22Rv1 (cell line): ENCODE measurements around the gene SLC1A1.

ENCODE experiments used
- ZFX ChIP-seq: fragments of 450-650 bp; IDR thresholded peaks from 2 replicates; pipeline ENCODE4 v1.6.1; 2017; ENCODE audit warnings: antibody characterized with exemption, borderline replicate concordance
- TF ChIP-seq, protein P1 (sequence below): fragments of 450-650 bp; IDR thresholded peaks from 2 replicates; pipeline ENCODE4 v1.5.1; 2017; ENCODE audit warnings: mild to moderate bottlenecking

DNA sequence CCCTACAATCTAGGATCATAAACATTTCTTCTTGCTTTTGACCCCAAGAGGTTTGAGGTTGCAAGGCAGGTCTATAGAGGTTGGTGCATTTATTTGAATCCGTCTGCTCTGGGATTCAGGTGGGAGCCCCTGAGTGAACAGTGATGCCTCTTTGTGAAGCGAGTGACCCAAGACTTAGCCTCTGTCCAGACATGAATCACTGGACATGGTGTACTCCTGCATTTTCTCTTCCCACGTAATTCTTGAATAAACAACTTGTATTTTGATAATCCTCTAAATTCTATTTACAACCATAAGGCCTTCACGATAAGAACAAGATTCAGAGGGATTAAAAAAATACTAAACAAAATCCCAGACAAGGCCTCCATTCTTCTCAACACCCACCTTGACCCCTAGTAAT is 104.3 kb downstream of the SLC1A1 start:
- TF ChIP-seq, protein P1, sequence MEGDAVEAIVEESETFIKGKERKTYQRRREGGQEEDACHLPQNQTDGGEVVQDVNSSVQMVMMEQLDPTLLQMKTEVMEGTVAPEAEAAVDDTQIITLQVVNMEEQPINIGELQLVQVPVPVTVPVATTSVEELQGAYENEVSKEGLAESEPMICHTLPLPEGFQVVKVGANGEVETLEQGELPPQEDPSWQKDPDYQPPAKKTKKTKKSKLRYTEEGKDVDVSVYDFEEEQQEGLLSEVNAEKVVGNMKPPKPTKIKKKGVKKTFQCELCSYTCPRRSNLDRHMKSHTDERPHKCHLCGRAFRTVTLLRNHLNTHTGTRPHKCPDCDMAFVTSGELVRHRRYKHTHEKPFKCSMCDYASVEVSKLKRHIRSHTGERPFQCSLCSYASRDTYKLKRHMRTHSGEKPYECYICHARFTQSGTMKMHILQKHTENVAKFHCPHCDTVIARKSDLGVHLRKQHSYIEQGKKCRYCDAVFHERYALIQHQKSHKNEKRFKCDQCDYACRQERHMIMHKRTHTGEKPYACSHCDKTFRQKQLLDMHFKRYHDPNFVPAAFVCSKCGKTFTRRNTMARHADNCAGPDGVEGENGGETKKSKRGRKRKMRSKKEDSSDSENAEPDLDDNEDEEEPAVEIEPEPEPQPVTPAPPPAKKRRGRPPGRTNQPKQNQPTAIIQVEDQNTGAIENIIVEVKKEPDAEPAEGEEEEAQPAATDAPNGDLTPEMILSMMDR, result no peak
- no peak for TF ChIP-seq ZFX
